GM21423 (cell line): ENCODE results near the gene GABRA6.
"Not testable (repeated sequence)": the region's sequence is repeated elsewhere in the genome, so short reads cannot be mapped to it uniquely, and the experiment has no call there.

Experiments used
- ATAC-seq: cut with Tn5 transposase; IDR thresholded peaks from one replicate; pipeline ENCODE4 v1.9.1; 2021; ENCODE audit warnings: mild to moderate bottlenecking, moderate library complexity; ENCODE audit not compliant: unreplicated experiment

The GABRA6 gene

GRCh38 chr5:161685461-161685860, at the start of gene GABRA6:
Gene GABRA6 (plus strand): TSS chr5:161685721. CDS start chr5:161685990, 269 bp downstream.
- no peak for ATAC-seq

GRCh38 chr5:161637591-161637990, 47.9 kb upstream of the GABRA6 start:
- no peak for ATAC-seq

GRCh38 chr5:161641444-161641843, 44.1 kb upstream of the GABRA6 start:
- no peak for ATAC-seq

- ATAC-seq, result no peak
Observed at GRCh38 chr5:161645264-161645663, 40.3 kb upstream of the GABRA6 start.

GRCh38 chr5:161651926-161652325, 33.6 kb upstream of the GABRA6 start:
- not testable (repeated sequence) for ATAC-seq

- ATAC-seq, result no peak
Observed at GRCh38 chr5:161660806-161661205, 24.7 kb upstream of the GABRA6 start.

GRCh38 chr5:161663431-161663830, 22.1 kb upstream of the GABRA6 start:
- ATAC-seq, result no peak

DNA sequence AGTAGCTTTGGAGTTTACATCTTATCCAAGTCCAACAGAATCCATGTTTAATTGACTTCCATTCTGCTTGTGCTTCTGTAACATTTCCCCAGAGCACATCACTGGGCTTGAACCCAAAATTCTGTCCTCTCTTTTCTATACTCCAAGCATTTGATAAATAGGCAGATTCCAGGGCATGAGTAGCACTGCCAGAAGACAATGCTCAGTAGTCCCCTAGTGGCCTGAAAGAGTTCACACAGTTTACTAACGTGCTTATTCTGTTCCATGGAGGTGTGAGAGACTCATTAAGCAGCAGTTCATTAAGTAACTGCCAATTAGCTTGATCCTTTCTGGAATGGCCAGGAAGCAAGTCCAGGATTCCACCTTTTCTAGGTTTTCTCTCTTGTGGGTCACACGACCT, 9.4 kb upstream of the GABRA6 start:
- peak; percentile 93 for ATAC-seq

GRCh38 chr5:161686149-161686548, 628 bp downstream of the GABRA6 start:
- ATAC-seq, result no peak

- ATAC-seq, result no peak
Observed at GRCh38 chr5:161686881-161687280, 1.4 kb downstream of the GABRA6 start.

DNA sequence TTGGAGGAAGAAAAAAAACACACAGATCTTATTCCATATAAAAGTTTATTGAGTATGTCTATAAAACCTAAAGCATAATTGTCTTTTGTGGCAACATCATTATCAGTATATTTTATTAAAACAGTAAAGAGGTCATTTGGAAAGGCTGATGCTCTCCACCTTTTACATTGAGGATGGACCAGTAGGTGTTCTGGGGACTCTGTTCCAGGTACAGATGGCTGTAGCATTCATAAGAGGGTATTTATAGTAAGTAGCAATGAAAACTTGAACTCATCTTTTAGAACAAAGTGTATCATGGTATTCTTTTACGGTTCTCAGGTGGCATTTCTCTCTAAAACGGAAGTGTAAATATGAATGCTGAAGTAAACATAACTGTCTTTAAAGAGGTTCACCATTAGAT, 1.8 kb downstream of the GABRA6 start:
- no peak for ATAC-seq

- no peak for ATAC-seq
Observed at GRCh38 chr5:161691911-161692310, 6.4 kb downstream of the GABRA6 start.

GRCh38 chr5:161697001-161697400, 11.5 kb downstream of the GABRA6 start:
- ATAC-seq, result no peak

DNA sequence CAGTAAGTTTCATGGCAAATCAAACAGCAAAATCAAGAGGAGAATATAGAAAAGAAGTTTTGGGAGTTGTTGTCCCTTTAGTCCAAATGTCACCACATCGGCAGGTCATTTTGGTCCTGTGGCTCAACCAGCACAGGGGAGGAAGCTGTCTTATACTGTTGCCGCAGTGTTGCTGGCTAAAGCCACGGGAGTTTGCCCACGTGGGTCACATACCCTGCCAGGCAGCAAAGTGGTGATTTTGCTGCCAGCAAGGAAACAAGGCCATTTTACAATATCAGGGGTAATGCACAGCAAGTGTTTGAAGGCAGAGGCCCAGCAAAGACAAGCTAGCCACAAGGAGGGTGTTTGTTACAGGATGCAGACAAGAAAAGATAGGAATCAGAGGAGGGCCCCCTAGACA, 14.5 kb downstream of the GABRA6 start:
- no peak for ATAC-seq

GRCh38 chr5:161703528-161703927, 18.0 kb downstream of the GABRA6 start:
- ATAC-seq, result no peak

- no peak for ATAC-seq
Observed at GRCh38 chr5:161707382-161707781, 21.9 kb downstream of the GABRA6 start.

GRCh38 chr5:161709239-161709638, 23.7 kb downstream of the GABRA6 start:
- ATAC-seq, result no peak

GRCh38 chr5:161713042-161713441, 27.5 kb downstream of the GABRA6 start:
- no peak for ATAC-seq

DNA sequence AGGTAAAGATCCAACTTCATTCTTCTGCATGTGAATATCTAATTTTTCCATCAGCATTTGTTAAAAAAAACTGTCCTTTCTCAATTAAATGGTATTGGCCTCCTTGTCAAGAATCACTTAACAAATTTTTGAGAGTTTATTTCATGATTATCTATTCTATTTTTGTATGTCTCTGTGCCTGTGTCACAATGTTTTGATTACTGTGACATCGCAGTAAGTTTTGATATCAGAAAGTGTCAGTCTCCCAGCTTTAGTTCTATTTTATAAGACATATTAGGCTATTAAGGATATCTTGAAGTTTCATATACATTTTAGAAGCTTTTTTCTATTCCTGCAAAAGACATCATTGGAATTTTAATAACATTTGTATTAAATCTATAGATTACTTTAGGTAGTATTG, 33.6 kb downstream of the GABRA6 start:
- ATAC-seq, result no peak

DNA sequence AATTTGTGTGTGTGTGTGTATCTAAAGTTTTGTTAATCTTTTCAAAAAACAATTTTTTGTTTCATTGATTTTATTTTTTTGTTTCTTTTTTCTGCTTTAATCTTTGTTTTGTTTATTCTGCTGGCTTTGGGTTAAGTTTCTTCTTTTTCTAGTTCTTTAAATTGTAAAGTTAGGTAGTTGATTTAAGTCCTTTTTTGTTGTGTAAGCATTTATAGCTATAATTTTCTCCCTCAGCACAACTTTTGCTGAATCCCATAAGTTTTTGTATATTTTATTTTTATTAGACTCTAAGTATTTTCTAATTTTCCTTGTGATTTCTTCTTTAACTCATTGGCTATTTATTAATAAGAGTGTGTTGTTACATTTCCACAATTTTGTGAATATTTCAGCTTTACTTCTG, 34.9 kb downstream of the GABRA6 start:
- no peak for ATAC-seq

DNA sequence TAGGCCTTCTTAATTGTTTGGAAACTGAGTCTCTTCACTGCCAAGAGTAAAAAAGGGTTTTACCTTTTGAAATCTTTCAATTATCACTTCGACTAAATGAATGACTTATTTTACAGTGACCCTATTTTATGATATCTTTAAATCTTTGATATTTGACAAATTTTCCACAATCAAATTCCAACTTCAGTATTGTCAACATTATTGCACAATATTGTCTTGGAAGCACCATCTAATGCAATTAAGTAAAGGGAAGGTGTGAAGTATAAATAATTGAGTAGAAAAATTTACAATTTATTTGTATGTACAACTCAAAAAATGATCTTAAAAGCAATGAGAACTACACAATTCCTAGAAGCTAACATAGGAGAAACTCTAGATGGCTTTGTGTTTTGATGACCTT, 49.2 kb downstream of the GABRA6 start:
- ATAC-seq, result no peak

GRCh38 chr5:161740433-161740832, 54.9 kb downstream of the GABRA6 start:
- ATAC-seq, result no peak

GRCh38 chr5:161744276-161744675, 58.8 kb downstream of the GABRA6 start:
- ATAC-seq, result no peak

- ATAC-seq, result no peak
Observed at GRCh38 chr5:161745392-161745791, 59.9 kb downstream of the GABRA6 start.
